Activated CD8-positive, alpha-beta T cell treated with anti-CD3 and anti-CD28 coated beads for 36 hours (primary cell): ENCODE measurements around the gene RDX. TPM values are rescaled to one million over a fixed set of nuclear protein-coding genes. Genes with fewer than 3 reads are reported as not detected.

ENCODE experiments used
- ATAC-seq: fragments of 200-7000 bp; cut with Tn5 transposase; one replicate; pipeline ENCODE4 v1.10.0; 2021; ENCODE audit warnings: mild to moderate bottlenecking, moderate library complexity
- CTCF ChIA-PET: fragments of 350-600 bp; sonication (Branson Sonifier 250); formaldehyde crosslinking; loops from one replicate; lab custom pipeline; 2021; ENCODE audit warnings: antibody characterized with exemption; lab: Charles Lee
- POLR2A ChIA-PET: fragments of 350-600 bp; sonication (Branson Sonifier 250); formaldehyde crosslinking; loops from one replicate; lab custom pipeline; 2021; ENCODE audit warnings: antibody characterized with exemption; lab: Charles Lee
- DNase-seq: peaks from one replicate; pipeline ENCODE4 v3.0.0-alpha.2; 2020
- H3K27ac Mint-ChIP-seq: one replicate; pipeline ENCODE4 v1.8.0; 2021; ENCODE audit warnings: mild to moderate bottlenecking, mixed read lengths
- H3K27me3 Mint-ChIP-seq: one replicate; pipeline ENCODE4 v1.8.0; 2021; ENCODE audit warnings: mixed read lengths
- H3K36me3 Mint-ChIP-seq: one replicate; pipeline ENCODE4 v1.8.0; 2021; ENCODE audit warnings: low read depth, mixed read lengths
- H3K4me1 Mint-ChIP-seq: one replicate; pipeline ENCODE4 v1.8.0; 2021; ENCODE audit warnings: low read depth, mixed read lengths
- H3K4me3 Mint-ChIP-seq: one replicate; pipeline ENCODE4 v1.8.0; 2021; ENCODE audit warnings: mild to moderate bottlenecking, moderate library complexity, mixed read lengths
- H3K9me3 Mint-ChIP-seq: one replicate; pipeline ENCODE4 v1.8.0; 2021; ENCODE audit warnings: mixed read lengths
- CTCF ChIP-seq: fragments of 200-600 bp; IDR thresholded peaks from one replicate; pipeline ENCODE4 v1.8.0; 2022; ENCODE audit warnings: antibody characterized with exemption, mild to moderate bottlenecking
- intact Hi-C: fragments of 100-400 bp; cut with micrococcal nuclease; formaldehyde crosslinking; loops from one replicate; pipeline ENCODE4 v1.10.0; 2022
- total RNA-seq, 2 experiments: library from RNA; stranded (reverse); gene quantifications; one replicate each; pipeline ENCODE4 v1.2.3, GENCODE V29; 2021

The RDX gene
- total RNA-seq, 2 experiments from 2014 or later: 37.8 to 41.2 TPM

GRCh38 chr11:110317516-110317932, 21.1 kb upstream of the RDX start:
- H3K4me1 Mint-ChIP-seq: peaks cover under 1% of the 10 kb centered on the region
- no peak for TF ChIP-seq CTCF
- peaks cover 5% of the 10 kb centered on the region for H3K27me3 Mint-ChIP-seq
- ATAC-seq (no peak), DNase-seq (no peak)
- CTCF ChIA-PET: interaction anchor here (1.3 kb wide), 1 partner anchor 28 kb away, joined by 3 read pairs; no protein-coding TSS in a partner anchor
- H3K36me3 Mint-ChIP-seq: no peaks in the 10 kb centered on the region
- intact Hi-C loops: no loop called here
- POLR2A ChIA-PET: no interaction called here
- no peaks in the 10 kb centered on the region for H3K9me3 Mint-ChIP-seq
- H3K27ac Mint-ChIP-seq: no peak overlapping the region
- H3K4me3 Mint-ChIP-seq: no peak overlapping the region

GRCh38 chr11:110314366-110315095, 18.1 kb upstream of the RDX start:
- H3K9me3 Mint-ChIP-seq: no peaks in the 10 kb centered on the region
- H3K27ac Mint-ChIP-seq: no peak overlapping the region
- ChIA-PET POLR2A (no interaction called here), CTCF (no interaction called here)
- DNase-seq: no peak
- peaks cover 3% of the 10 kb centered on the region for H3K27me3 Mint-ChIP-seq
- no peak for TF ChIP-seq CTCF
- ATAC-seq: no peak
- intact Hi-C loops: loop anchor here (5.0 kb wide), 1 partner anchor 33 kb away; no protein-coding TSS in a partner anchor
- H3K36me3 Mint-ChIP-seq: no peaks in the 10 kb centered on the region
- no peak overlapping the region for H3K4me3 Mint-ChIP-seq
- peaks cover 18% of the 10 kb centered on the region for H3K4me1 Mint-ChIP-seq

DNA sequence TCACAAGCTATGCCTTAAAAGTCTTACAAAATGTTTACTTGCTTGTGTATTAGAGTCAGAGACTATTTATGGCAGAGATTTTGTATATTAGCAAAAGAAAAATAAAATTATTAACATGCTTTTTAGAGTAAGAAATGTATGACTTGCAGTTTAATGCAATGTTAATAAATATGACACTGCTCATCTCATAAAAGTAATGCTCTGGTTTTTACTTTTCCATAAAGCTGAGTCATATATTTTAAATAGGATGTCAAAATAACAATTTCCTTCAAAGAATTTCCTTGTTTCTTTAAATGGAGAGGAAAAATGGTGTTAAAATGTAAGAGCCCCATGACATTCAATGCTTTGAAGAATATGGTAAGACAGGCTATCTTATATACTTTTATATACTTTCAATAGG, 16.3 kb upstream of the RDX start:
- Mint-ChIP-seq H3K9me3 (no peaks in the 10 kb centered on the region), H3K4me3 (no peak overlapping the region), H3K4me1 (peaks cover 18% of the 10 kb centered on the region), H3K27me3 (peaks cover 2% of the 10 kb centered on the region), H3K36me3 (no peaks in the 10 kb centered on the region), H3K27ac (peak overlapping the region; percentile 92)
- POLR2A ChIA-PET: interaction anchor here (1.2 to 1.4 kb wide), 2 partner anchors 37 to 122 kb away, joined by 3 to 5 read pairs; no protein-coding TSS in a partner anchor
- CTCF ChIA-PET: interaction anchor here (0.8 kb wide), 1 partner anchor 10 kb away, joined by 3 read pairs; no protein-coding TSS in a partner anchor
- ATAC-seq: no peak
- no peak for TF ChIP-seq CTCF
- intact Hi-C loops: loop anchor here (5.0 kb wide), 1 partner anchor 35 kb away; no protein-coding TSS in a partner anchor
- DNase-seq: no peak

DNA sequence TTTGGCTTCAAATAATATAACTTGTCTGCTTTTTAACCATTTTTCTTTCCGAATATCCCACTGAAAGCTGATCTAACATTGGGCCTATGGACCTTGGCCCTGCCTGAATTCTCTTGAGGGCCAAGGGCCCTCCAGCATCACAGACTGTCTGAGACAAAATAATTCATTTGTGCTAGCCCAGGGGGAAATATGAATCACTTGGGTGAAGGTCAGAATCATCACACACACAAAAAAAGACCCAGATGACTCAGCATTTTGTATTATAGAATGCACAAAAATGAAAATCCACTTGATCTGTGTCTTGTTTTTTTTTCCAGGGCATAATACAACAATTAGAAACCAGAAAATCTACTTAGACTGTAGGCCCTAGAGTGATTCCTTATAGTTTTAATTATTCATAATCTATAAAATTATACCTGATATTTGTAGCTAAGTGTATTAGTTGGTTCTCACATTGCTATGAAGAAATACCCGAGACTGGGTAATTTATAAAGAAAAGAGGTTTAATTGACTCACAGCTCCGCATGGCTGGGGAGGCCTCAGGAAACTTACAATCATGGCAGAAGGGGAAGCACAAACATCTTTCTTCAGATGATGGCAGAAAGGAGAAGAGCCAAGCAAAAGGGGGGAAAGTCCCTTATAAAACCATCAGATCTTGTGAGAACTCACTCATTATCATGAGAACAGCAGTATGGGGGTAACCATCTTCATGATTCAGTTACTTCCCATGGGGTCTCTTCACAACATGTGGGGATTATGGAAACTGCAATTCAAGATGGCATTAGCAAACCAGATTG, 15.6 kb upstream of the RDX start:
- Mint-ChIP-seq H3K36me3 (no peaks in the 10 kb centered on the region), H3K9me3 (no peaks in the 10 kb centered on the region), H3K4me3 (no peak overlapping the region), H3K4me1 (peaks cover 18% of the 10 kb centered on the region), H3K27ac (peak overlapping the region; percentile 92), H3K27me3 (no peaks in the 10 kb centered on the region)
- intact Hi-C loops: loop anchor here (5.0 kb wide), 1 partner anchor 35 kb away; no protein-coding TSS in a partner anchor
- POLR2A ChIA-PET: interaction anchor here (1.2 to 1.4 kb wide), 2 partner anchors 38 to 123 kb away, joined by 3 to 5 read pairs; no protein-coding TSS in a partner anchor
- DNase-seq (peak; percentile 34), ATAC-seq (peak; percentile 89)
- TF ChIP-seq CTCF: no peak
- CTCF ChIA-PET: interaction anchor here (0.8 kb wide), 1 partner anchor 10 kb away, joined by 3 read pairs; no protein-coding TSS in a partner anchor
